HG02885 (cell line): ENCODE data around the gene CAMKMT.

ENCODE experiments used
- ATAC-seq: cut with Tn5 transposase; IDR thresholded peaks from one replicate; pipeline ENCODE4 v1.9.1; 2021; ENCODE audit warnings: mild to moderate bottlenecking; ENCODE audit not compliant: unreplicated experiment, poor library complexity

Gene CAMKMT

DNA sequence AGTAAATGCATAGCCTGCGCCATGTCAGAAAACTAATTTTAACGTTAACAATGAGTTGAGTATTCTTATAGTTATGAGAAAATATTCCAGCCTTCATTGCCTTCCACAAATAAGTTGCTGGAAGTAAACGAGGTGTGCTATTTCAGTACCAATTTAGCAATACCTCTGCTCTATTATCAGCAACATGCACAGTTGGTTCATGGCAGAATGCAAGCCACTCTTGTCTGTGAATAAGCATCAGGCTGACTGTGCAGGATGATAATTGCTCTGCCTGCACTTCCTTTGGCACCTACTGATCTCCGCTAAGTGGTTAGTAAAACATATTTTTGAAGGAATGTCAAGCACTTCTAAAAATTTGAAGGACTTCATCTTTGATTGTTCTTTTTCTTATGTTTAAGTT lies 317.8 kb downstream of the CAMKMT start:
- no peak for ATAC-seq

DNA sequence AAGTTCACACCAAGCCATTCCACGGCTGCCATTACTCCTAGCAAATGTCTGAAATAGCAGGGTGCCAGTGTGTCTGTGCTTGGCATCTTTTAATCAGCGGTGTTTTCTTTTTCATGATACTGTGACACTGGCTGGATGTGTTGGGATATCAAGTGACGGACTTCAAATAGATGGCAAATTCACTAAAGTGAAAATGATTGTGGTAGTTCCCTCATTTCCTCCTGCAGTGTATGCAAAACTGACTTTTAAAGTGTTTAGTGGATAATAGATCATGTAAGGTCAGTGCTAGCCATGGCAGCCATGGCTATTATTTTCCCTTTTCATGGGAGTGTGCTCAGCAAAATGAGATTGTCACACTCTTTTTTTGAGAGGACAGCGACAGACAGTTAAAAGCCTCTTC lies 318.2 kb downstream of the CAMKMT start:
- no peak for ATAC-seq

DNA sequence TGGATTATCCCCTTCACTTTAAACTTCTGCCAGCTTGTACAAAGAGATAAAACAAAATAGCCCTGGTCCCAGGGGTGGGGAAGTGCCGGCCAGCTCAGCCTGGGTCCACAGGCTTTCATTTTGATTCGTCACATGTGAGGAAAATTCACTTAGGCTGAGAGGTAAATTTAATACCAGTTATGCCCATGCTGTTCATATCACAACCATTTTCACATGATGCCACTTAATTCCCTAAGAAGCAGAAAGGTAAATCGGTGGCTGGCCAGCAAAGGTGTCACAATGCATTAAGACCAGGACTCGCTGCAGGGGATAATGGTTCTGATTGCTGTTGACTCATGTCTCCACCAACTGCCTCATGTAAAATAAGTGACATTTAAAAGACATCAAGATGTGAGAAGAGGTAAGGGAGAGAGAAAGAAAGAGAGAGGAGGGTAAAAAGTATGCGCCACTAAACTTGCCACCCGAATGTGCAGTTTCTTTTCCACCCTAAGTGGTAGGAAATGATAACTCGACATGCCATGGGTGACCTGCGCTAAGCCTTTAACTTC lies 318.8 kb downstream of the CAMKMT start:
- ATAC-seq = no peak

DNA sequence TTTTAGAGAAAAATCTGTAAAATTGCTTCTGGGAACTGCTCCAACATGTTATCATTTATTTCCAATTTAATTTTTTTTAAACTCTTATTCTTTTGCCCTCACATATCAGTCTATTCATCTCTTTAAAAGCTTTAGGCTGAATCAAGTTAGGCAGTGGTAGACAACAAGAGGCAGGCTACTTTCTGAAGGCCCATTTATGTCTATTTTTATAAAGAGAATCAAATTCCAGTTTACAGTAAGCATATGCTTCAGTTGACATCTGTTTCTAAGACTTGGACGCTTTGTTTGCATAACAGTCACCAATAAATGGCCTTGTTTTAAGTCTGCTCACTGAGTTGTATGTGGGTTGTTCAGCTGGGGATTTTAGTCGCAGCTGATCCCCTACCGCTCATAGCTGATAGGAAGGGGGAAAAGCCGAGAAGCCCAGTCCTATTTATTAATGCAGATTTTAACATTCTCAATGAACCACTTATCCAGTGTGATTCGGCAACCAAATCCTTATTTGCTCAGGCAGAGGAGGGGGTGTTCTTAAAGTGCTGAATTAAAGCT lies 319.3 kb downstream of the CAMKMT start:
- ATAC-seq = no peak

- no peak for ATAC-seq
These were observed 320.7 kb downstream of the CAMKMT start for GRCh38 chr2:44682459-44682858.

GRCh38 chr2:44684559-44684958 lies 322.8 kb downstream of the CAMKMT start:
- no peak for ATAC-seq

DNA sequence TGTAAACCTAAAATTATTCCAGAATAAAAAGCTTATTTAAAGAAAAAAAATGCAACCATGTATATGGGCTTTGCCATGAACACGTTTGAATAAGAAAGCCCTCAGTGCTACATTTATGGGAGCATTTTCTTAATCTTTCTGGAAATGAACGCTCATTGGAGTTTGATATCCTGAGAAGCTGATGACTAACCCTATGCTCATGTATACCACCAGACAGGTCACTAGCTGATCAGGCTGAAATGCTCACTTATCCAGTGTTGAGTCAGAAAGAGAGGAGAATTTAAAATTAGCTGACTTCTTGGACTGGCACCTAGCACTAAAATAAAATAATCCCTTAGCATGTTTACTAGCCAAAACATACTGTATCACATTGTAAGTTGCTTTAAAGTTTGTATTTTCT lies 324.8 kb downstream of the CAMKMT start:
- no peak for ATAC-seq

- ATAC-seq = no peak
These were observed 326.1 kb downstream of the CAMKMT start for GRCh38 chr2:44687686-44688455.

- ATAC-seq = no peak
These were observed 326.8 kb downstream of the CAMKMT start for GRCh38 chr2:44688456-44689124.

GRCh38 chr2:44689516-44689915 lies 327.8 kb downstream of the CAMKMT start:
- no peak for ATAC-seq

GRCh38 chr2:44691174-44691785 lies 329.5 kb downstream of the CAMKMT start:
- ATAC-seq = no peak

DNA sequence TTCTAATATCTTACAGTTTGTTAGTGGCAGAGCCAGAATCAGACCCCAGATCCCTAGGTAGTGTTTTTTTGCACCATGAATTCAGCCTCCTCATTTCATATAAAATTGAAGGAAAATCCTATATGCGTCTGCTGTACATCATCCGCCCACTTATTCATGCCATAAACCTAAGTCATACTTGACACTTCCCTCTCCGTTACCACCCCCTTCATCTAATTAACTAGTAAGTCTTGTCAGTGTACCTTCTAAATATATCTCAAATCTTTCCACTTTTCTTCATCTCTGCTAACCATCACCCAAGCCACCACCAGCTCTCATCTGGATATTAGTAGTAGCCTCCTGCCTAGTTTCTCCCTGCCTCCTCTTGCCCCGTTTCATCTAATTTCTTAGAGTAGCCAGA lies 331.1 kb downstream of the CAMKMT start:
- ATAC-seq = no peak

GRCh38 chr2:44700824-44701223 lies 339.1 kb downstream of the CAMKMT start:
- no peak for ATAC-seq

DNA sequence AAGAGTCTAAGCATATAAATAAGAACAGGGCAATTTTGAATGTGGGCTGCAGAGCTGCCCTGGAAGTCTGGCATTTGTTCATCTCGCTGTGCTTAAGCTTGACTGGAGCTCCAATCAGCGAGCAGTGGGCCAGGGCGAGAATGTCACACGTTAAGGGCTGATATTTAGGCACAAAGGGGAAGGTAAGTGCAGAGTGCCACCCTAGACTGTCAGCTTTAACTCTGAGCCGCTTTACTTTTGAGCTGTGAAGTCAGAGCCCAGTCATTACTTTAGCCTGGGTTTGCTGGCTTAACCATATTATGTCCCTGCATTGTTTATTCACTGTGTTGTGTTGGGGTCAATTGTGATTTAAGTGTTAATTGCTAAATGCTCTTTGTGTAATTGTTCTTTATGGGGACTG lies 343.6 kb downstream of the CAMKMT start:
- ATAC-seq = no peak

- no peak for ATAC-seq
These were observed 344.2 kb downstream of the CAMKMT start for GRCh38 chr2:44705876-44706480.

GRCh38 chr2:44706681-44707553 lies 345.2 kb downstream of the CAMKMT start:
- no peak for ATAC-seq

DNA sequence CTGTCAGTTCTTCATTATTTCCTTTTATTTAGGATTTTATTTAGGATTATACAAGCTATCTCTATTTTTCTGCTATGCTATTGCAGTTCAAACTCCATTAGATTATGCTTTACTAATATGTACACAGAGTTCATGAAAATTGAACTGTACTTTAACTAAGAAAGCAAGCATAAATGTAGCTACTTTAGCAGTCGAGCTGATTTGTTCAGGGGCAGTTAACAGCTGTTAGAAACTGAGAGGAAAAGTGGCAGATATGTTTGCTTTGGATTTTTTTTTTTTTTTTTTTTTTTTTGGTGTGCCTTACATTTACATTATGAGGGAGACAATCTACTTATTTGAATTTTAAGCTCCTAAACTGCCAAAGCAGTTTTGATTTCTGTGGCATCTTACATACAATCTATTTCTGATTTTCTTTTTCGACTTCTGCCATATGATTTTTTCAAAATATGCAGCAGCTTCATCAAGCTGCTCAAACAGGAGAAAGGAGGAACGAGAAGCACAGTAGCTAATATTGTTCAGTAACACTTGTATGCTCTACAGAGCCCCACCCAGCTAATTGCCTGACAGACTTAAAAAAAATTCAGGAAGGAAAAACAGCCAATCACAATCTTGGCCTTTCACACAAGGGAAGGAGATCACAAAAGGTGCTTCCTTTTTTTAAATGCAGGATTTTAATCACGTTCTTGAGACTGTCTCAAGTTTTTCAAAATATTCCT lies 346.4 kb downstream of the CAMKMT start:
- peak; percentile 50 for ATAC-seq

DNA sequence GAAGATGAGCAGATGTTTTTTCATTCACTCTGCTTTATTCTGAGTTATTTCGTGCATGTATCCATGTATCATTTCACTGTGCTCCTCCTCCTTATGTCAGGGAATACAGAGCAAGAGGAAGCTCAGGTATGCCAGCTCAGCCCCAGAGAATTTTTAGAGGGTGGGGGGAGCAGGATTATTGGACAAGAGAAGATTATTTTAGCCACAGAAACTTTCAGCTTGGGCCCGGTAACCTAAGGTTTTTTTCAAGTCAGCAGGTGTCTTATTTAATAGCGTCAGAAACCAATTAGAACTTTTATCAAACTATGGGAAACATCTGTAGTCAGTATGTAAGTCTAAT lies 346.9 kb downstream of the CAMKMT start:
- no peak for ATAC-seq

DNA sequence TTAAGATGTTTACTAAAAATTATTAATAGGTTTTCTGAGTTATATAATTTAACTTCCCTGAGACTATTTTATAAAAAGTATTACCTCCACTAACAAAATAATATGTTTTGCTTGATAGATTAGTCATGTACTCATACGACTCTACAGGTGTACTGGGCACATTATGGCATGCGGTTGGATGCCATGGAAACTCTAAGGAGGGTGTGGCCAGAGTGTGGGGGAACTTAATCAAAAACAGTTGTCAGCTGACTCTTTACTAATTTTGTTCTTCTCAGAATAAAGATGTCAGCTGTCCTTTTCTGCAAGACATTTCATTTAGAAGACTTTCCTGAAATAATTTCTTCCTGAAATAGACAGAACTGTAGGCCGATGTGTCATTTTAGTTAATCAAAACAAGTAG lies 351.4 kb downstream of the CAMKMT start:
- no peak for ATAC-seq
